Sigmoid colon (tissue), 4 donors: ENCODE measurements around the gene UQCRH.
"Not testable (repeated sequence)": the region's sequence is repeated elsewhere in the genome, so short reads cannot be mapped to it uniquely, and the experiment has no call there.

Source experiments
- CTCF ChIP-seq, 4 experiments: fragments of 450-650 bp in 3 of 4; fragments of 200-600 bp in 1 of 4; IDR thresholded peaks; one replicate each; pipeline ENCODE4 v1.5.1; 2016 to 2019; ENCODE audit warnings: antibody characterized with exemption in 4 of 4, mild to moderate bottlenecking in 3 of 4, moderate library complexity in 2 of 4
- EP300 ChIP-seq, 4 donors: sonication (generic); formaldehyde crosslinking; IDR thresholded peaks; one replicate each; pipeline ENCODE4 v1.6.1; 2017; ENCODE audit warnings: antibody characterized with exemption in 4 of 4

- TF ChIP-seq EP300, CTCF (IDR thresholded peaks at IDR 0.05): not testable (repeated sequence)
Measured at GRCh38 chr1:46328182-46328581, 24.7 kb downstream of the UQCRH start.
